ENCODE results near the gene SHLD1.
A peak's percentile ranks its signal among the peaks of the same experiment; 100 is the strongest.

Gene SHLD1

GRCh38 chr20:5862703-5863039 lies 112.5 kb downstream of the SHLD1 start:
- no peak for DNase-seq

- no peak for DNase-seq
Observed at GRCh38 chr20:5863040-5863833, 113.0 kb downstream of the SHLD1 start.

- no peak for DNase-seq
Observed at GRCh38 chr20:5864428-5864827, 114.2 kb downstream of the SHLD1 start.

- no peak for DNase-seq
Observed at GRCh38 chr20:5864873-5865587, 114.8 kb downstream of the SHLD1 start.

- no peak for DNase-seq
Observed at GRCh38 chr20:5865604-5866003, 115.4 kb downstream of the SHLD1 start.

- DNase-seq: no peak
Observed at GRCh38 chr20:5870568-5870981, 120.4 kb downstream of the SHLD1 start.

GRCh38 chr20:5871459-5872410 lies 121.5 kb downstream of the SHLD1 start:
- DNase-seq: no peak

- no peak for DNase-seq
Observed at GRCh38 chr20:5877128-5877527, 126.9 kb downstream of the SHLD1 start.

GRCh38 chr20:5880326-5880725 lies 130.1 kb downstream of the SHLD1 start:
- DNase-seq: no peak

- DNase-seq: no peak
Observed at GRCh38 chr20:5881703-5882102, 131.5 kb downstream of the SHLD1 start.

- DNase-seq: no peak
Observed at GRCh38 chr20:5882166-5882565, 132.0 kb downstream of the SHLD1 start.

GRCh38 chr20:5884465-5885335 lies 134.5 kb downstream of the SHLD1 start:
- DNase-seq: no peak

- no peak for DNase-seq
Observed at GRCh38 chr20:5885866-5886265, 135.7 kb downstream of the SHLD1 start.

- DNase-seq: peak; percentile 14
Observed at GRCh38 chr20:5886788-5887187, 136.6 kb downstream of the SHLD1 start.

- no peak for DNase-seq
Observed at GRCh38 chr20:5887386-5887785, 137.2 kb downstream of the SHLD1 start.

- DNase-seq: no peak
Observed at GRCh38 chr20:5888041-5888440, 137.8 kb downstream of the SHLD1 start.

- no peak for DNase-seq
Observed at GRCh38 chr20:5890773-5891441, 140.7 kb downstream of the SHLD1 start.

- no peak for DNase-seq
Observed at GRCh38 chr20:5893052-5893451, 142.9 kb downstream of the SHLD1 start.

- DNase-seq: no peak
Observed at GRCh38 chr20:5893621-5894020, 143.4 kb downstream of the SHLD1 start.

- no peak for DNase-seq
Observed at GRCh38 chr20:5895626-5896025, 145.4 kb downstream of the SHLD1 start.

GRCh38 chr20:5899444-5899843 lies 149.2 kb downstream of the SHLD1 start:
- DNase-seq: no peak

GRCh38 chr20:5900908-5901307 lies 150.7 kb downstream of the SHLD1 start:
- DNase-seq: no peak

All from NCI-H2029 treated with DMSO at 0.1 percent for 48 hours (cell line).